Measurements from ENCODE around the gene MIPOL1. TPM values are rescaled to one million over a fixed set of nuclear protein-coding genes. Genes with fewer than 3 reads are reported as not detected.

Gene MIPOL1
- total and polyA plus RNA-seq, 2 of the 13 experiments (the other 11 are each of a cell fraction or from before 2014, with no cell fraction given): 8.6 to 34.2 TPM

GRCh38 chr14:37172936-37173614 lies 24.7 kb upstream of the MIPOL1 start:
- Histone ChIP-seq H3K27ac (ENCODE audit: extremely low read length, insufficient read depth, low read length) (no peak overlapping the region), H3K79me2 (ENCODE audit: insufficient read depth, low read length) (no peaks in the 10 kb centered on the region), H3K9me3 (ENCODE audit: low read length) (no peaks in the 10 kb centered on the region), H3K27me3 (ENCODE audit: control insufficient read depth in 1 of 2, insufficient read depth in 2 of 2, low read length in 2 of 2) (peaks cover 0 to 12% of the 10 kb centered on the region in 2 experiments; a peak in 1 of 5 replicates), H3K4me1 (ENCODE audit: insufficient read depth, low read length) (peaks cover 14% of the 10 kb centered on the region), H2AFZ (ENCODE audit: low read length) (peak overlapping the region; percentile 91), H3K4me3 (replicated peaks in 1 of 3; ENCODE audit: insufficient read depth in 1 of 3, low read depth in 2 of 3, low read length in 3 of 3) (peak overlapping the region; percentile 64 to 83 (median 71)), H3K4me2 (ENCODE audit: low read depth, low read length) (peak overlapping the region; percentile 94), H3K9ac (ENCODE audit: insufficient read depth, low read depth, low read length) (peak overlapping the region; percentile 75), H3K36me3 (replicated peaks in 1 of 2; ENCODE audit: control insufficient read depth in 1 of 2, insufficient read depth in 2 of 2, low read length in 2 of 2) (no peaks in the 10 kb centered on the region), H4K20me1 (ENCODE audit: insufficient read depth, low read length) (no peaks in the 10 kb centered on the region)
- intact Hi-C loops (cut with micrococcal nuclease; ENCODE audit: unreplicated experiment) (loop anchor here (1.0 to 10.0 kb wide), 2 partner anchors 25 to 1522 kb away; no protein-coding TSS in a partner anchor), in situ Hi-C loops (cut with HindIII; ENCODE audit: extremely low pct_ligation_motif_present, low pct_unique_long_range_greater_than_20kb) (no loop called here)
- 68% methylated on average over 5 of the region's 5 CpGs for WGBS (ENCODE audit: low lambda C conversion rate)
- BruUV-seq (replicated peaks): no TSS peak
- ATAC-seq: no peak
- no peak for DNase-seq (ENCODE audit: low spot score)
- FAIRE-seq: no peak
- ChIA-PET CTCF (ENCODE audit: low intra/inter-chr PET ratio, low total read pairs) (no interaction called here), POLR2A (interaction anchor here (1.6 to 3.4 kb wide), 2 partner anchors 9 to 24 kb away, joined by 15 to 29 read pairs; partner anchors contain the start of gene MIPOL1)
- TF ChIP-seq ZNF577 (CRISPR knock-in tag; IDR thresholded peaks at IDR 0.05; ENCODE audit: borderline replicate concordance, low read depth) (no peak), ERF (CRISPR knock-in tag; IDR thresholded peaks at IDR 0.05) (no peak), ZNF232 (CRISPR knock-in tag; IDR thresholded peaks at IDR 0.05; ENCODE audit: borderline replicate concordance) (no peak), SMAD1 (CRISPR knock-in tag; IDR thresholded peaks at IDR 0.05; ENCODE audit: borderline replicate concordance, low read depth) (no peak), MED13 (CRISPR knock-in tag; IDR thresholded peaks at IDR 0.05) (no peak), ZNF841 (CRISPR knock-in tag; IDR thresholded peaks at IDR 0.05; ENCODE audit: borderline replicate concordance) (no peak), HOXA7 (CRISPR knock-in tag; IDR thresholded peaks at IDR 0.05) (no peak), ZNF362 (CRISPR knock-in tag; IDR thresholded peaks at IDR 0.05; ENCODE audit: borderline replicate concordance) (no peak), MED8 (CRISPR knock-in tag; IDR thresholded peaks at IDR 0.05; ENCODE audit: insufficient replicate concordance) (no peak), SP4 (CRISPR knock-in tag; IDR thresholded peaks at IDR 0.05) (no peak), RFX3 (CRISPR knock-in tag; IDR thresholded peaks at IDR 0.05) (0 out of 2 replicates have a peak, but pooled peaks have one; percentile 10), TMF1 (CRISPR knock-in tag; IDR thresholded peaks at IDR 0.05; ENCODE audit: low read depth) (no peak), CHD4 (IDR thresholded peaks at IDR 0.05; ENCODE audit: borderline replicate concordance, low read length) (no peak), MEF2D (CRISPR knock-in tag; IDR thresholded peaks at IDR 0.05) (no peak), ZNF552 (CRISPR knock-in tag; IDR thresholded peaks at IDR 0.05; ENCODE audit: borderline replicate concordance) (no peak), ZNF83 (CRISPR knock-in tag; IDR thresholded peaks at IDR 0.05; ENCODE audit: borderline replicate concordance) (no peak), CBX2 (IDR thresholded peaks at IDR 0.05; ENCODE audit: low read depth, low read length) (peak; percentile 24), CBX2 (CRISPR knock-in tag; IDR thresholded peaks at IDR 0.05; ENCODE audit: low read depth) (no peak)
- TF ChIP-seq, protein P1, sequence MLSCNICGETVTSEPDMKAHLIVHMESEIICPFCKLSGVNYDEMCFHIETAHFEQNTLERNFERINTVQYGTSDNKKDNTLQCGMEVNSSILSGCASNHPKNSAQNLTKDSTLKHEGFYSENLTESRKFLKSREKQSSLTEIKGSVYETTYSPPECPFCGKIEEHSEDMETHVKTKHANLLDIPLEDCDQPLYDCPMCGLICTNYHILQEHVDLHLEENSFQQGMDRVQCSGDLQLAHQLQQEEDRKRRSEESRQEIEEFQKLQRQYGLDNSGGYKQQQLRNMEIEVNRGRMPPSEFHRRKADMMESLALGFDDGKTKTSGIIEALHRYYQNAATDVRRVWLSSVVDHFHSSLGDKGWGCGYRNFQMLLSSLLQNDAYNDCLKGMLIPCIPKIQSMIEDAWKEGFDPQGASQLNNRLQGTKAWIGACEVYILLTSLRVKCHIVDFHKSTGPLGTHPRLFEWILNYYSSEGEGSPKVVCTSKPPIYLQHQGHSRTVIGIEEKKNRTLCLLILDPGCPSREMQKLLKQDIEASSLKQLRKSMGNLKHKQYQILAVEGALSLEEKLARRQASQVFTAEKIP (CRISPR knock-in tag; IDR thresholded peaks at IDR 0.05; ENCODE audit: borderline replicate concordance): no peak
- TF ChIP-seq, protein P2, sequence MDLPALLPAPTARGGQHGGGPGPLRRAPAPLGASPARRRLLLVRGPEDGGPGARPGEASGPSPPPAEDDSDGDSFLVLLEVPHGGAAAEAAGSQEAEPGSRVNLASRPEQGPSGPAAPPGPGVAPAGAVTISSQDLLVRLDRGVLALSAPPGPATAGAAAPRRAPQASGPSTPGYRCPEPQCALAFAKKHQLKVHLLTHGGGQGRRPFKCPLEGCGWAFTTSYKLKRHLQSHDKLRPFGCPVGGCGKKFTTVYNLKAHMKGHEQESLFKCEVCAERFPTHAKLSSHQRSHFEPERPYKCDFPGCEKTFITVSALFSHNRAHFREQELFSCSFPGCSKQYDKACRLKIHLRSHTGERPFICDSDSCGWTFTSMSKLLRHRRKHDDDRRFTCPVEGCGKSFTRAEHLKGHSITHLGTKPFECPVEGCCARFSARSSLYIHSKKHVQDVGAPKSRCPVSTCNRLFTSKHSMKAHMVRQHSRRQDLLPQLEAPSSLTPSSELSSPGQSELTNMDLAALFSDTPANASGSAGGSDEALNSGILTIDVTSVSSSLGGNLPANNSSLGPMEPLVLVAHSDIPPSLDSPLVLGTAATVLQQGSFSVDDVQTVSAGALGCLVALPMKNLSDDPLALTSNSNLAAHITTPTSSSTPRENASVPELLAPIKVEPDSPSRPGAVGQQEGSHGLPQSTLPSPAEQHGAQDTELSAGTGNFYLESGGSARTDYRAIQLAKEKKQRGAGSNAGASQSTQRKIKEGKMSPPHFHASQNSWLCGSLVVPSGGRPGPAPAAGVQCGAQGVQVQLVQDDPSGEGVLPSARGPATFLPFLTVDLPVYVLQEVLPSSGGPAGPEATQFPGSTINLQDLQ (CRISPR knock-in tag; IDR thresholded peaks at IDR 0.05): no peak
